MM.1S (cell line): ENCODE data around the gene SLC47A2.

Source experiments
- DNase-seq: peaks from one replicate; pipeline ENCODE4 v3.0.0-alpha.2; 2015
- H2AFZ ChIP-seq: fragments of 300-600 bp; sonication (generic); 2 replicates; pipeline ENCODE4 v1.6.0; 2016; ENCODE audit warnings: antibody characterized with exemption, low read length
- H3F3A ChIP-seq: fragments of 300-600 bp; sonication (generic); 2 replicates; pipeline ENCODE4 v1.6.1; 2016; ENCODE audit warnings: mild to moderate bottlenecking, antibody characterized with exemption, low read length, moderate library complexity, mixed read lengths; ENCODE audit not compliant: insufficient read depth
- H3K27ac ChIP-seq: fragments of 300-600 bp; sonication (generic); 2 replicates; pipeline ENCODE4 v1.5.1; 2016; ENCODE audit warnings: mild to moderate bottlenecking, low read length
- H3K27me3 ChIP-seq: fragments of 300-600 bp; sonication (generic); replicated peaks from 2 replicates; pipeline ENCODE4 v1.6.0; 2016; ENCODE audit warnings: low read length; ENCODE audit not compliant: insufficient read depth
- H3K36me3 ChIP-seq: fragments of 300-600 bp; sonication (generic); replicated peaks from 2 replicates; pipeline ENCODE4 v1.6.1; 2016; ENCODE audit warnings: mild to moderate bottlenecking, low read length, mixed read lengths; ENCODE audit not compliant: insufficient read depth
- H3K4me1 ChIP-seq: fragments of 300-600 bp; sonication (generic); 2 replicates; pipeline ENCODE4 v1.6.1; 2016; ENCODE audit warnings: low read length, mixed read lengths
- H3K4me2 ChIP-seq: fragments of 300-600 bp; sonication (generic); 2 replicates; pipeline ENCODE4 v1.6.0; 2016; ENCODE audit warnings: low read depth, low read length
- H3K4me3 ChIP-seq: fragments of 300-600 bp; sonication (generic); 2 replicates; pipeline ENCODE4 v1.5.1; 2016; ENCODE audit warnings: low read length, mixed read lengths
- H3K79me2 ChIP-seq: fragments of 300-600 bp; sonication (generic); 2 replicates; pipeline ENCODE4 v1.6.1; 2016; ENCODE audit warnings: mixed run types, low read length, mixed read lengths
- H3K9ac ChIP-seq: fragments of 300-600 bp; sonication (generic); 2 replicates; pipeline ENCODE4 v1.6.1; 2016; ENCODE audit warnings: low read length, mixed read lengths
- H3K9me2 ChIP-seq: fragments of 300-600 bp; sonication (generic); replicated peaks from 2 replicates; pipeline ENCODE4 v1.6.1; 2016; ENCODE audit warnings: mild to moderate bottlenecking, low read length, mixed read lengths; ENCODE audit not compliant: insufficient read depth
- H3K9me3 ChIP-seq: fragments of 300-600 bp; sonication (generic); replicated peaks from 2 replicates; pipeline ENCODE4 v1.6.1; 2016; ENCODE audit warnings: mild to moderate bottlenecking, low read length, mixed read lengths; ENCODE audit not compliant: insufficient read depth
- H4K20me1 ChIP-seq: fragments of 300-600 bp; sonication (generic); 2 replicates; pipeline ENCODE4 v1.6.1; 2016; ENCODE audit warnings: mild to moderate bottlenecking, low read length, moderate library complexity, mixed read lengths; ENCODE audit not compliant: insufficient read depth
- EZH2 ChIP-seq: fragments of 300-600 bp; sonication (generic); optimal IDR thresholded peaks from 2 replicates; pipeline ENCODE3; 2017; ENCODE audit warnings: low read depth, mild to moderate bottlenecking, antibody characterized with exemption, low read length, mixed read lengths
- EZH2phosphoT487 ChIP-seq: fragments of 300-600 bp; sonication (generic); IDR thresholded peaks from 2 replicates; pipeline ENCODE4 v1.6.1; 2018; ENCODE audit warnings: antibody characterized with exemption, low read length
- TF ChIP-seq, protein P1 (sequence below): fragments of 300-600 bp; sonication (generic); IDR thresholded peaks from 2 replicates; pipeline ENCODE4 v1.5.1; 2016; ENCODE audit warnings: antibody characterized with exemption, low read length, mixed read lengths

The SLC47A2 gene

DNA sequence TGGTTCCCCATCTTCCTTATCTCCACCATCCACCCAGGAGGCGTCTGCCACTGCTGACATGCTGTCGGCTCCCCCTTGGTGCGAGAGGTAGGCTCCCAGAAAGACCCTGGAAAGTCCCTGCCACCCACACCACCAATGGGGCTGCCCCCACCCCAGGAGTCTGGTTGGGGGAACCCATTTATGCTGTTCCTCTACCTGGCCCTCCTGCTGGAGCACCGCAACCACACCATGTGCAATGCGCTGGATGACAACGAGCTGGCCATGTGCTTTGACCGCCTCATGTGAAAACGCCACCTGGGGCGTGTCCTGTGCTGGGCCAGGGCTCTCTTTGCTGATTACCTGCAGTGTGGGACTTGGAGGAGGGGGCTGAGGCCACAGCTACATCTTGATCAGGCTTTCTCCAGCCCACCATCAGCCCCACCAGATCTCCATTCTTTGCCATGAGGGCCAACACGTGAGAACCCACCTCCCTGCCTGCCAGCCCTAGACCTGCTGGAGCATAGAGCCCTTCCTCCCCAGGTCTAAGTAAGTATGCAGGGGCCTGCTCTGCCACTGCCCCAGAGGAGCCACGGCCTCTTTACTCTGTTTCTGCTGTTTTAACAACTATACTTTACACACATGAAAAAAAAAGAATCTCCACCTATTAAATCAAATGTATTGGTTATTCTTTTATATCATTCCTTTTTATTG, 39.6 kb upstream of the SLC47A2 start:
- Histone ChIP-seq H3F3A (no peaks in the 10 kb centered on the region), H3K4me1 (no peaks in the 10 kb centered on the region), H3K27me3 (peaks cover 6% of the 10 kb centered on the region), H3K36me3 (no peaks in the 10 kb centered on the region), H3K27ac (no peak overlapping the region), H3K9me2 (no peaks in the 10 kb centered on the region), H4K20me1 (0 out of 2 replicates have a peak, but pooled peaks cover 3% of the 10 kb centered on the region), H3K9ac (no peak overlapping the region), H3K9me3 (no peaks in the 10 kb centered on the region), H3K4me2 (no peak overlapping the region), H2AFZ (no peak overlapping the region), H3K4me3 (no peak overlapping the region), H3K79me2 (no peaks in the 10 kb centered on the region)
- TF ChIP-seq EZH2phosphoT487, result no peak
- TF ChIP-seq EZH2, result no peak
- TF ChIP-seq, protein P1, sequence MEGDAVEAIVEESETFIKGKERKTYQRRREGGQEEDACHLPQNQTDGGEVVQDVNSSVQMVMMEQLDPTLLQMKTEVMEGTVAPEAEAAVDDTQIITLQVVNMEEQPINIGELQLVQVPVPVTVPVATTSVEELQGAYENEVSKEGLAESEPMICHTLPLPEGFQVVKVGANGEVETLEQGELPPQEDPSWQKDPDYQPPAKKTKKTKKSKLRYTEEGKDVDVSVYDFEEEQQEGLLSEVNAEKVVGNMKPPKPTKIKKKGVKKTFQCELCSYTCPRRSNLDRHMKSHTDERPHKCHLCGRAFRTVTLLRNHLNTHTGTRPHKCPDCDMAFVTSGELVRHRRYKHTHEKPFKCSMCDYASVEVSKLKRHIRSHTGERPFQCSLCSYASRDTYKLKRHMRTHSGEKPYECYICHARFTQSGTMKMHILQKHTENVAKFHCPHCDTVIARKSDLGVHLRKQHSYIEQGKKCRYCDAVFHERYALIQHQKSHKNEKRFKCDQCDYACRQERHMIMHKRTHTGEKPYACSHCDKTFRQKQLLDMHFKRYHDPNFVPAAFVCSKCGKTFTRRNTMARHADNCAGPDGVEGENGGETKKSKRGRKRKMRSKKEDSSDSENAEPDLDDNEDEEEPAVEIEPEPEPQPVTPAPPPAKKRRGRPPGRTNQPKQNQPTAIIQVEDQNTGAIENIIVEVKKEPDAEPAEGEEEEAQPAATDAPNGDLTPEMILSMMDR, result no peak
- DNase-seq, result no peak

DNA sequence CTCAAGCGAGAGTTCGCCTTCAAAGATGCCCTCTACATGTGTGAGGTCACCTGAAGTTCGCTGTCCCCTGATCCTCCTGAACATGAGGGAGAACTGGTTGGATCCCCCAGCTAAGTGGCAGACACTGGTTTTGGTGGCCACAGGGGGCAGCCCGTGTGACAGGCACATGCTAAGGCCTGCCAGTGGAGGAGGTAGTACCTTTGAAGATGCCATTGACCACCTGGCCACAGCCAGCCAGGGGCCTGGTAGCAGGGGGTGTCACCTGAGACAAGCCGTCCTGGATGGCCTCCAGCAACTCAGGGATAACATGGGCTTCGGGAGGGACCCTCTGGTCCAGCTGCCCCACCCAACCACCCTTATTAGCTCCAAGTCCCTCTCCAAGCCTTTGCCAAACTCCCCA, 39.0 kb upstream of the SLC47A2 start:
- H3K4me2 ChIP-seq, result no peak overlapping the region
- H3K9me3 ChIP-seq, result no peaks in the 10 kb centered on the region
- H3K36me3 ChIP-seq, result no peaks in the 10 kb centered on the region
- no peaks in the 10 kb centered on the region for H3K9me2 ChIP-seq
- H3K79me2 ChIP-seq, result no peaks in the 10 kb centered on the region
- TF ChIP-seq EZH2phosphoT487 (no peak), EZH2 (no peak)
- TF ChIP-seq, protein P1, result no peak
- DNase-seq, result no peak
- H3K4me1 ChIP-seq, result no peaks in the 10 kb centered on the region
- H3K27ac ChIP-seq, result no peak overlapping the region
- H3K9ac ChIP-seq, result no peak overlapping the region
- 0 out of 2 replicates have a peak, but pooled peaks cover 3% of the 10 kb centered on the region for H4K20me1 ChIP-seq
- H3K27me3 ChIP-seq, result 0 out of 2 replicates have a peak, but pooled peaks cover 3% of the 10 kb centered on the region
- no peak overlapping the region for H2AFZ ChIP-seq
- H3K4me3 ChIP-seq, result no peak overlapping the region
- H3F3A ChIP-seq, result no peaks in the 10 kb centered on the region

DNA sequence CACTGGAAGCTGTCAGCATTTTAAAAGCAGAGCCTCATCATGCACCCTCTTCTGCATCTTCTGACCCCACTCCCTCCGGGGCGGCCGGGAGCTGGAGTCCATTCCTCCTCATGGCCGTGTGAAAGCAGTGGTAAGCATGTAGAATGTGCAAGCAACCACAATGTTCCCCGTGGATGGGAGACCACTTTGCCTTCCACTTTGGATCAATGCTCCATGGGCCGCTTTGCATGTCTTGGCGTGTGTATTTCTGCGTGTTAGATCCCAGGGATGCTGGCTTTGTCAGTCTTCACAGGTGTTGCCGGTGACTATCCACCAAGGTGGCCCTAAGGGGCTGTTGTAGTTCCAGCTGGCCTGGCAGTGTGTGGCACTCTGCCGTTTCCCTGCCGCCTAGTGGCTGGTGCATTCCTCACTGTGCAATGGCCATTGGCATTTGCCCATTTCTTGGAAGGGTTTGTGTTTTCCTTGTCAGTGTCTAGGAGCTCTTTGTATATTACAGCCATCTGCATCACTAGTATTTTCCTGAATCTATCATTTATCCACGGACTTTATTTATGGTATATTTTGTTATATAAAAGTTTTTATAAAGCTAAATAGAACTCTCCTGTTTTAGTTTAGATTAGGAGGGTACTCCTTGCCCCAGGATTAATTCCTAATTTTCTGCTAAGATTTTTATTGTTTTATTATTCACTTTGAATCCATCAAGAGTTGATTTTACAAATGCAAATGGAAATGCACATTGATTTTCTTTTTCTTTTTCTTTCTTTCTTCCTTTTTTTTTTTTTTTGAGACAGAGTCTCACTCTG, 37.5 kb upstream of the SLC47A2 start:
- no peak overlapping the region for H3K4me2 ChIP-seq

More for the DNA sequence above, 37.5 kb upstream of the SLC47A2 start:
- TF ChIP-seq EZH2, result no peak
- TF ChIP-seq, protein P1, result peak; percentile 22
- H3K9me3 ChIP-seq, result no peaks in the 10 kb centered on the region
- no peaks in the 10 kb centered on the region for H3K79me2 ChIP-seq
- no peaks in the 10 kb centered on the region for H3K9me2 ChIP-seq
- no peak overlapping the region for H3K4me3 ChIP-seq
- DNase-seq, result no peak
- H4K20me1 ChIP-seq, result 0 out of 2 replicates have a peak, but pooled peaks cover 3% of the 10 kb centered on the region
- H3K27ac ChIP-seq, result no peak overlapping the region
- no peaks in the 10 kb centered on the region for H3K4me1 ChIP-seq
- H3K36me3 ChIP-seq, result no peaks in the 10 kb centered on the region
- no peak overlapping the region for H3K9ac ChIP-seq
- H2AFZ ChIP-seq, result no peak overlapping the region
- no peaks in the 10 kb centered on the region for H3F3A ChIP-seq
- peaks cover 5% of the 10 kb centered on the region; the same call in 1 of the 2 replicates for H3K27me3 ChIP-seq
